Astrocyte of the hippocampus (primary cell): Measurements from ENCODE around the gene SLC39A13.
A peak's percentile ranks its signal among the peaks of the same experiment; 100 is the strongest.

Experiments used
- DNase-seq: peaks from one replicate; pipeline ENCODE4 v3.0.0; 2011; ENCODE audit warnings: low read depth, low spot score

Gene SLC39A13

DNA sequence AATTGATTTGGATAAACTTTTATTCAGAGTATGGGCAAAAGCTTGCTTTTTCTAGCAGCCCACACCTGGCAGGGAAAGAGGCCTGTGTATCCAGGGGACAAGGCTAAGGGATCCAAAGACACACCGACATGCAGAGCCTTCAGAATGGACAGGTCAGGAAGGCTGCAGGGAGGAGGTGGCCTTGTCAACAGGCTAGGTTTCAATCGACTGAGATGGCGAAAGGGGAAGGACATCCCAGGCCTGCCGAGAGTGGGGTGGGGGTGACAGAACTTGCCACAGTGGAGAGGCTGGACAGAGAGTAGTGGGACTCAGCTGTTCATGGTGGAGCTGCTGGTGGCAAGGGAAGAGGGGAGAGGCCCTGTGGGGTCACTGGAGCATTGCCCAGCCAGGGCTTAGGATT is 5.3 kb upstream of the SLC39A13 start:
- DNase-seq = no peak

DNA sequence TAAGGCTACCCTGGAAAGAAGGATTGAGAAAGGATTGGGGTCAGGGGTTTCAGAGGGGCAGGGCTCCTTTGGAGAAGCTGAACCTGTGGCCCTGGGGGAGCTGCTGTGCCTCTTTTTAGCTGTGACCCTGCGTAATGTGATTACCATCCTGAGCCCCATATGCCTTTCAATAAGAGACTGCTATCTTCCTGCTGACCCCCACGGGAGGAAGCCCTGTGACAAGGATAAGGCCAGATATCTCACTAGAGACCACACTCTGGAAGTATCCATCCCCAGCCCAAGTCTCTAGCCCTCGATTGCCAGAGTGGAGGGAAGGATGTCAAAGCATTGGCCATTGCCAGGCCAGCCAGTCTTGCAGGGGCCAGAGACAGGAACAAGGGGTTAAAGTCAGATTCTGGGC is 4.8 kb upstream of the SLC39A13 start:
- DNase-seq = no peak

DNA sequence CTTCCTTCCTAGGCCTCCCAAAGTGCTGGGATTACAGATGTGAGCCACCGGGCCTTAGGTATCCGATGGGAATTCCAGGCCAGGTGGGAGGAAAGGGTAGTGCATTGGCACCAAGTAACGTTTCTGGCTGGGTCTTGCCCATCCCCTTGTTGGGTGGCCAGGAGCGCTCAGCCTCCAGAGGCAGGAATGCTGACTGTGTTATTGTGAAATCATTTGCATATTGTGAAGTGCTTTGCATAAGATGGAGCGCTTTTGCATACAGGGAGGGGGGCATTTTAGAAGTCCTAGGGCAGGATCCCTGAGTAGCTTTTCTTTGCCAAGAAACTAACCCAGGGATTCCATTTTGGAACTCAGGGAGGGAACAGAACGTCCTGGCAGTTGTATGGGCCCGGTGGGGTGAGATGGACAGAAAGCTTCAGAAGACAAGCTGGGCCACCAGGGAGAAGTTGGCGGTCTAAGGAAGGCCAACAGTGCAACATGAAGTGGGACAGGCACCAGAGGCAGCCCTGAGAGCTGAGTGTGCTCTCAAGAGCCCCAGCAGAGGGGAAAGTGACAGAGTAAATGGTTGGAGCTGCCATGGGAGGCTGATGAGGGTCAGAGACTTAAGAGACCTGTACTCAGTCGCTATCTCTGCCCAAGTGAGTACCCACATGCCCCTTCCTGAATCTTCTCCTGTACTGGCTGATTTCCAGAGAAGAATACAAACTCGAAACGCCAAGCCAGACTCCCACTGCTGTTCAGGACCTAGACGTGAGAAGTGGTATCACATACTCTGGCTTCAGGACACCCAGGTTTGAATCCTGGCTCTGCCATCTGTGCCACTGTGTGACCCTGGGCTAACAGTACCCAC is 1.3 kb upstream of the SLC39A13 start:
- DNase-seq = no peak

DNA sequence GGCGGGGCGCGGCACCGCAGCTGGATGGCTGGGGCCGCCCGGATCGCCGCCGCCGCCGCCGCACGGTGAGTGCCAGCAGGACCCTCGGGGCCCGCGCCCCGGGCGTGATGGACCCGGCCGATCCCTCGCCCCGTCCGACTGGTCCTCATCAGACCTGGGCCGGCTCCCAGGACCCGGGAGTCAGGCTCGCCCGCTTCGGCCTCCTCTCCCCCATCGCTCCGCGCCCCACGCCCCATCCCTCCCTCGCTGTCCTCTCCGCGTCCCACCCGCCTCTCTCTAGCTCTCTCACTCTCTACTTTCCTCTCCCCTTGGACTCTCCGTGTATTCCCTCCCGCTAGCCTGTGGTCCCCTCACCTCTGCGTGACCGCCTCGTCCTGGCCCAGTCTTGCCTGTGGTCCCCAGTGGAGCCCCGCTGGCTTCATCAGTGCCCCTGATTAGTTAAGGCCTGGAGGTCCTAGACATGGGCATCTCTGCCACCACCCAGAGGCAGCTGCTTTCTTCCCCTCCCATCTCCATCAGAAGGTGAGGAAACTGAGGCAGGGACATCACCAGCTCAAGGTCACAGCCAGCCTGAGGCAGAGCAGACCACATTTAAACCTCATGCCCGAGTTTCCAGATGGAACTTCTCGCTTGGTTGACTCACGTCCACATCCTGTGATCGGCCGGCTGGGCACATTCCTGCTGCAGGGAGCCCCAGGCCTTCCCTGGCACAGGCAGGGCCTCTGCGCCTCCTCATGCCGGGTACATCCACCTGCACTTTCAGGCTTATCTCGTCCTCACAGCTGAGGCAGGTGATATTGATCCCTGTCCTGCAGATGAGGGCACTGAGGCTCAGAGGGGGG is 429 bp downstream of the SLC39A13 start:
- DNase-seq = peak; percentile 86

DNA sequence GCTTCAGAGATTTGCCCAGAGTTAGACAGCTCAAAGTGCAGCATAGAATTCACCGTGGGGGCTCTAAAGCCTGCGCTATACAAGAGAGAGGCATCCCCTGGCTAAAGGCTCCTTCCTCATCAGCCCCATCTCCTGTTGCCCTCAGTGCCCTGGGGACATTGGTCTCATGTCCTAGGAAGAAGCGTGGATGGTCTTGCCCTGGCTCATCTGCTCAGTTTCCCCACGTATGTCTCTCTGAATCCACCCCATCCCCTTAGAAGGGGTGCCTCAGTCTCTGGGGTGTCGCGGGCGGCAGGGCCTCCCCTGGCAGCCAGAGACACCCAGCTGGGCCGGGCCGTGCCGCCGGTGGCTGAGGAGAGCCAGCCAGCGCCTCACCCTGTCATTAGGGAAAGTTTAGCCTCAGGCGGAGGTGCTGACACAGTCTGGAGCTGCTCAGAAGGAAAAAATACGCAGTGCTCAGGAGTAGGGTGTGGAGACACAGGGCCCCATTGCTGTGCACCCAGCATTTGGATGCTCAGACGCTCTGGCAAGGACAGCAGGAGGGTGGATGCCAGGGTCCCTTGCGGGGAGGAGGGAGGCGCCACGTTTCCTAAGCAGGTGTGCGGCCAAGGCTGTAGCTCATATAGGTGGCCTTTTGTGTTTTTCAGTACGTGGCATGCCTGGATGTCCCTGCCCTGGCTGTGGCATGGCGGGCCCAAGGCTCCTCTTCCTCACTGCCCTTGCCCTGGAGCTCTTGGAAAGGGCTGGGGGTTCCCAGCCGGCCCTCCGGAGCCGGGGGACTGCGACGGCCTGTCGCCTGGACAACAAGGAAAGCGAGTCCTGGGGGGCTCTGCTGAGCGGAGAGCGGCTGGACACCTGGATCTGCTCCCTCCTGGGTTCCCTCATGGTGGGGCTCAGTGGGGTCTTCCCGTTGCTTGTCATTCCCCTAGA is 1.3 kb downstream of the SLC39A13 start:
- peak; percentile 29 for DNase-seq

DNA sequence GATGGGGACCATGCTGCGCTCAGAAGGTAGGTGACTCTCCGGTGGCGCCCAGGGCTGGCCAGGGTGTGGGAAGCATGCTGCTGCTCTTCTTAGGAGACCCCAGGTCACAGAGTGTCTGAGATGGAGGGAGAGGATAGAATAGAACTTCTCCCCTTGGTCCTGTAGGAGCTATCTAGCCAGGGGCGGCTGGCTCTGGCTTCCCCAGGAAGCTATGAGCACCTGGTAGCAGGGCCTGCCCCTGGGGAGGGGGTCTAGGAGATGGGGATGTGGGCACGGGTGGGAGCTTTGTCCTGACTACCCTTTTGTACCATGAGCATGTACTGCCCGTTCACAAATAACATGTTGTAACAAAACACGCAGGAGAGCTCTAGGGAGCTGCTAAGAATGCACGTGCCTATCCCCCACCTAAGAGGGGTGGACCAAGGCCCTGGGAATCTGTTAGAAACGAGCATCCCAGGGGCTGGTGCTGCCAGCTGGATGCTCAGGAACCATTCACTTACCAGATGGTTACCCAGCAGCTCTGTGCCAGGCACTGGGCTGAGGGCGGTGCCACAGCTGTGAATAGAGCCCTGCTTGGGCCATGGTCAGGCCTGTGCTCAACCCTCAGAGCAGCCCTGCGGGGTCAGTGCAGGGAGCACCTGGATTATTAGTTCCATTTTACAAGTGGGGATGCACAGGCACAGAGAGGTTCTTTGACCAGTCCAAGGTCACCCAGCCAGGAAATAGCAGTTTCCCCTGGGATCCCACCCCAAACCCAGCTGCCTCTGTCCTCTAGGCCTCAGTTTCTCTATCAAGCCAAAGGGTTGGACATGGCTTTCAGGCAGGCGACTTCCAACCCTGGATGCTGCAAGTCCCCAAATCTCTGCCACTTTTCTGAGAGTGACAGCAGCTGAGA is 2.2 kb downstream of the SLC39A13 start:
- no peak for DNase-seq

DNA sequence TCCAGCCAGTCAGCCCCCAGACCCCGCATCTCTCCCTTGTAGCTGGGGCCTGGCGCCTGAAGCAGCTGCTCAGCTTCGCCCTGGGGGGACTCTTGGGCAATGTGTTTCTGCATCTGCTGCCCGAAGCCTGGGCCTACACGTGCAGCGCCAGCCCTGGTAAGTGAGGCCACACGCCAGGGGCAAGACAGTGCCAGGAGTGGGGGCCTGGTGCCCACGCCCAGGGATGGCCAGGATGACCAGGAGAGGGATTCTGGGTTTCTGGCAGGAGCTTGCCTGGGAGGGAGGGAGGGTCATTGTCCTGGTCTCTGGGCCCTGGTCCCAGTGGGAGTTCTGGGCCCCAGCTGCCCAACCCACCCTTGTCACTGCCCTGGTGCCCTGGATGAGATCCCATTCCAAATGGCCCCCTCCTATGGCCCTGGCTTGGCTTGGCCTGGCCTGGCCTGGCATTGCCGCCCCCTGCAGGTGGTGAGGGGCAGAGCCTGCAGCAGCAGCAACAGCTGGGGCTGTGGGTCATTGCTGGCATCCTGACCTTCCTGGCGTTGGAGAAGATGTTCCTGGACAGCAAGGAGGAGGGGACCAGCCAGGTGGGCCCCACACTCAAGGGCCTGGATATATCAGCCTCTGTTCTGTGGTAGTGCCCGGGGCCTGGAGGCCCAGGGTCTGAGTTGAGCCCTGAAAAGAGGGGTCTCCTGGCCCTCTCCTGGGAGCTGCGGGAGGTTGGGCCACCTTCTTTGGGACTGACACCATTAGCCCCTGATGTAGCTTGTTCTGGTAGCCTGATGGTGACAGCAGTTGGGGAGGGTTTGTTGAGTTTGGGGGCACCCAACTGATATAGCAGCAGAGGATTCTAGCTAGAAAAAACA is 3.7 kb downstream of the SLC39A13 start:
- DNase-seq = peak; percentile 57

DNA sequence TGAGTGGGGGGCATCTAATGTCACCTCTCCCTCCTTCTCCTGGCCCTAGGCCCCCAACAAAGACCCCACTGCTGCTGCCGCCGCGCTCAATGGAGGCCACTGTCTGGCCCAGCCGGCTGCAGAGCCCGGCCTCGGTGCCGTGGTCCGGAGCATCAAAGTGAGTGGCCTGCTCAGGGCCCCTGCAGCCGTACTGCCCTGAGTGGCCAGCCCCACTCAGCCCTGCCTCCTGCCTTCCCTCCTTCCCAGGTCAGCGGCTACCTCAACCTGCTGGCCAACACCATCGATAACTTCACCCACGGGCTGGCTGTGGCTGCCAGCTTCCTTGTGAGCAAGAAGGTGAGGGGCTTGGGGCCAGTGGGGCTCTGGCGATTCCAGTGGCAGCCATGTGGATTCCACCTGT is 5.0 kb downstream of the SLC39A13 start:
- DNase-seq = no peak

DNA sequence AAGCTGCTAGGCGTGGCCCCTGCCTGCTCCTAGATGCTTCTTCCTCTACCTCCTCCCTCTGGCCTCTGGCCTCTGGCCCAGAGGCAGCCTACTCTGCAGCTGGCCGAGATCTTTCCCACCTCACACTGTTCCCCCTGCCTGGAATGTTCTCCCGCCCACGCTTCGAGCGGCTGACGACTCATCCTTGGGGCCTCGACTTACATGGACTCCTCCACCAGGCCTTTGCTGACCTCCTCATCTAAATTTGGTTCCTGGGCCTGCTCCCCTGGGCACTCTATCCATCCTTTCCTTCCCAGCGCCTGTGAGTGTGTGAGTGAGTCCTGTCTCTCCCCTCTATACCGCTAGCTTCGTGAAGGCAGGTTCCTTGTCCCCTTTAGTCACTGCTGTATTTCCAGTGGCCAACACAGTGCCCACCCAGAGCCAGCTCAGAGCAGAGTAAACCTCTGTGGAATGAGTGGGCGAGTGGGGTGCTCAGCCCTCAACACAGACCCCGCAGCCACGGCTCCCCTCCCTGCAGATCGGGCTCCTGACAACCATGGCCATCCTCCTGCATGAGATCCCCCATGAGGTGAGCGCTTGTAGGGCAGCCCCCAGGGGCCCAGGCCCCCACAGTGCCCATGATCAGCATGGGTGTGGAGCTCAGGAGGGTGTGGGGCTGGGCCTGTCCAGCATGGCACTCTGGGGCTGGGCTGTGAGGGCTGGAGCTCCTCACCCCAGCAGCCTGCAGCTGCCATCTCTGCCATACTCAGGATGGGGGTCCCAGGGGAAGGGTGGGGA is 5.7 kb downstream of the SLC39A13 start:
- peak; percentile 35 for DNase-seq

DNA sequence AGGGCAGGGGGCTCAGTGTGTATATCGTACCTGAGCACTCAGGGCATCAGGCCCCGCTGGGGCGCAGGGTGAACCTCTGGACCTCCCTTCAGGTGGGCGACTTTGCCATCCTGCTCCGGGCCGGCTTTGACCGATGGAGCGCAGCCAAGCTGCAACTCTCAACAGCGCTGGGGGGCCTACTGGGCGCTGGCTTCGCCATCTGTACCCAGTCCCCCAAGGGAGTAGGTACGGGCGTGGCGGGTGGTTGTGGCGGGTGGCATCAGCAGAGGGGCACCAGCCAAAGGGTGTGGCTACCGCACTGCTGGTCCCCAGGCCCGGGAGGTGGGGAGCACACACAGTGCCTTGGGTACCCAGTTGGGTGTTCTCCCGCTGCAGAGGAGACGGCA is 6.3 kb downstream of the SLC39A13 start:
- no peak for DNase-seq

DNA sequence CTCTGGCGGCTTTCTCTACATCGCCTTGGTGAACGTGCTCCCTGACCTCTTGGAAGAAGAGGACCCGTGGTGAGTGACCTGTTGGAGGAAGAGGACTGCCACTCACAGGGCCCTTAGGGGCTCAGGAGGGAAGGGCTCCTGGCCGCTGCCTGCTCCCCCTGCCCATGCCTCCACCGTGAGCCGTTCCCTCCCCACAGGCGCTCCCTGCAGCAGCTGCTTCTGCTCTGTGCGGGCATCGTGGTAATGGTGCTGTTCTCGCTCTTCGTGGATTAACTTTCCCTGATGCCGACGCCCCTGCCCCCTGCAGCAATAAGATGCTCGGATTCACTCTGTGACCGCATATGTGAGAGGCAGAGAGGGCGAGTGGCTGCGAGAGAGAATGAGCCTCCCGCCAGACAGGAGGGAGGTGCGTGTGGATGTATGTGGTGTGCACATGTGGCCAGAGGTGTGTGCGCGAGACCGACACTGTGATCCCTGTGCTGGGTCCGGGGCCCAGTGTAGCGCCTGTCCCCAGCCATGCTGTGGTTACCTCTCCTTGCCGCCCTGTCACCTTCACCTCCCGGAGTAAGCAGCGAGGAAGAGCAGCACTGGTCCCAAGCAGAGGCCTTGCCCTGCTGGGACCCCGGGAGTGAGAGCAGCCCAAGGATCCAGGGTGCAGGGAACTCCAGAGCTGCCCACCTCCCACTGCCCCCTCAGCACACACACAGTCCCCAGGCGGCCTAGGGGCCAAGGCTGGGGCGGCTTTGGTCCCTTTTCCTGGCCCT is 6.9 kb downstream of the SLC39A13 start:
- no peak for DNase-seq

DNA sequence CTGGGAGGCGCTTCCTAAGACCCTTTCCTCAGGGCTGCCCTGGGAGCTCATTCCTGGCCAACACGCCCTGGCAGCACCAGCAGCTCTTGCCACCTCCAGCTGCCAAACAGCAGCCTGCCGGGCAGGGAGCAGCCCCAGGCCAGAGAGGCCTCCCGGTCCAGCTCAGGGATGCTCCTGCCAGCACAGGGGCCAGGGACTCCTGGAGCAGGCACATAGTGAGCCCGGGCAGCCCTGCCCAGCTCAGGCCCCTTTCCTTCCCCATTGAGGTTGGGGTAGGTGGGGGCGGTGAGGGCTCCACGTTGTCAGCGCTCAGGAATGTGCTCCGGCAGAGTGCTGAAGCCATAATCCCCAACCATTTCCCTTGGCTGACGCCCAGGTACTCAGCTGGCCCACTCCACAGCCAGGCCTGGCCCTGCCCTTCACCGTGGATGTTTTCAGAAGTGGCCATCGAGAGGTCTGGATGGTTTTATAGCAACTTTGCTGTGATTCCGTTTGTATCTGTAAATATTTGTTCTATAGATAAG is 7.6 kb downstream of the SLC39A13 start:
- peak; percentile 99 for DNase-seq

DNA sequence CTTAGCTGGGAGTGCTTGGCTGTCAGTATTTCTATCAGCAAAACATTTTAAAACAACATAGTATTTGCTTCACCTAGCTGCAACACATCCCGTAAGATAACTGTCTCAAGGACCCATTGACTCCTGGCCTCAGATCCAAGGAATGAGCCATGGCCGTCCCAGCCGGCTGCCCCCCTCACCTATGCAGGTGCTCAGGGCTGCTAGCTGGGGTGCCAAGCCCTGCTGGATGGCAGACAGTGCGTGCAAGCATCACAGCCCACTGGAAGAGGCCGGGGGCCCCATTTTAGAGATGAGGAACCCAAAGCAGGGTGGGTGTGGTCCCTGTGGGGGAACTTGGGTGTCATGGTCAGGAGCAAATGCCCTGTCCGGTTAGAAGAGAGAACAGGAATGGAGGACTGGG is 9.3 kb downstream of the SLC39A13 start:
- no peak for DNase-seq

DNA sequence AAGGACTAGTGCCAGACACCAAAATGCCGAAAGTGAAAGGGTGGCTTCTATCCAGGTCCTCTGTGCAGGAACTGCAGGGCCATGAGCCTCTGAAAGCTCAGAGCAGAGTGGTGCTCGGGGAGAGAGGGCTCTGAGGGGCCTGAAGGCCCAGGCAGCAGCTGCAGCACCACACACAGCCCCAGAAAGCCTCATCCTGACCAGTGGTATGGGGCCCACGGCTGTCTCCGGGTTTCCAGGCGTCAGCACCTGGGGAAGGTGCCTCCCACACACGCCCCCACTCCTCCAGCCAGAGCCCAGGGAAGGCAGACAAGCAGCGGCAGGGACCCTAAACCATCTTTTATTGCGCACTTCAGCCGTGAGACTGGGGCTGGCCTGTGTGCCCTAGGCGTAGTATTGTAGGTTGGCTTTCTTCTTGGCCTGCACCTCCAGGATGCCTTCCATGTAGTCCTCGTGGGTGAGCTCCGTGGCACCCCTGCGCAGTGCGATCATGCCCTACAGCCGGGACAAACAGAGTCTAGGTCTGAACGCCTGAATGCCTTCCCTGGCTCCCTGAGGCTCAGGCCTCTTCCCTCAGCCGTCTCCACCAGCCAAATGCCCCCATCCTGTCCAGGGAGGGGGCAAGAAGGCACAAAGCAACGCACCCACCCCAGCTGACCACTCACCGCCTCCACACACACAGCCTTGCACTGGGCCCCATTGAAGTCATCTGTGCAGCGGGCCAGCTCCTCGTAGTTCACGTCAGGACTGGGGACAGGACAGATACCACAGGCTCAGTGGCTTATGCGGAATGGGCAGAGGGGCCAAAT is 10.3 kb downstream of the SLC39A13 start:
- DNase-seq = no peak

DNA sequence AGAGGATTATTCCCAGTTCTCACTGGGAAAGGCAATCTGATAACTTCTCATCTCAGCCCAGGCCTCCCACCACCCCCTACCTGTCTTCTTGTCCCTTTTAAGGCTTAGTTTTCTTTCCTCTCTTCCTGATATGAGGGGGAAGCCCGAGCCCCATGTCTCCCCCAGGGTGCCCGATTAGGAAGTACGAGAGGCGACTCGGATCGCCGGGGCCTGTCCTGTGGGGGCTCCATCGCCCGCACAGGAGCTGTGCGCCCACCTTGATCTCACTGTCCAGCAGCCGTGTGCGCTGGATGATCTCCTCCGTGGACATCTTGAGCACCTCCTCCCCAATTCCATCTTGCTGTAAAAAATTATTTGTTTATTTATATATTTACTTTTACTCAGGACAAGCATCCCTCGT is 17.2 kb downstream of the SLC39A13 start:
- DNase-seq = no peak

DNA sequence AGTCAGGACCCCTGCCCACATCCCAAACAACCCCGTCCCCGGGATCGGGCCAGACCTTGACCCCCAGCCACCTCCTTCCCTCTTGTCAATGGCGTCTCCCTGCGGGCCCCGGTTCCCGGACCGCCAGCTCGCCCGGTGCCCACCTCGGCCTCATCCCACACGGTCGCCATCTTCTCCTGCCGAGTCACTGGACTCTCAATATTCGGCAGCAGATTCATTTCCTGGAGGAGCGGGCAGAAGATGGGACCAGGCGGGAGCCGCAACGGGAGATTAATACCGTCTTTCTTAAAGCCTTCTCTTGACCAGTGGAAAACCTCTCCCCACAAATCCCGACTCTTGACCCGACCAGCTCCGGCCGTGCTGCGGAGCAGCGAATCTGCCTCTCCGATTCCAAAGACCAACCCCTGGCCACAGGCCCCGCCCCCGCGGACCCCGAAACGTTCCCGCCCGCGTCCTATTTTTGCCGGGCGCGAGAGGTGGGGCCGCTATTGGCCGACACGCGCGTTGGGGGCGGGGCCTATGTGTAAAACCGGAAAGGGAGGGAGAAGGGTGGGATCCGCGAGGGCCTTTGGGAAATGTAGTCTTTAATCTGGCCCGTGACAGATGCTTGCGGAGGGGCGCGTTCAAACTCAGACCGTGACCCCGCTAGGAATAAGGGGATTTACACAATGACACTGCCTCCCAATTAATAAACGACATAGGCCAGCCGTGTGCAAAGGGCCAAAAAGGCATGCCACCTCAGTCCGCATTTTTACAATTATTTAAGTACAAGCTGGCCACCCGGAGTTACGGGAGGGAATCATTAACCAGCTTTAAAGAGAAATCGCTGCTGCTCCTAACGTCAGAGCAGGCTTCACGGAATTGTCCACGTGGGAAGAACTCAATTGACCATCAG is 17.9 kb downstream of the SLC39A13 start, which contains the start of gene PSMC3:
TSS of gene PSMC3 (minus strand) at position 378 of the 895 bp plus-strand sequence. CDS start at position 218, 160 bp downstream.
- DNase-seq = peak; percentile 99
